Stimulated activated CD4-positive, alpha-beta T cell treated with anti-CD3 and anti-CD28 coated beads, Interleukin-4, amount 100 ng/mL, for 24 hours (primary cell): ENCODE data around the gene TUB.

Source experiments
- DNase-seq: peaks from one replicate; pipeline ENCODE4 v3.0.0-alpha.2; 2020

Gene TUB

GRCh38 chr11:8068605-8069221 lies 12.3 kb upstream of the TUB start:
- DNase-seq: no peak

DNA sequence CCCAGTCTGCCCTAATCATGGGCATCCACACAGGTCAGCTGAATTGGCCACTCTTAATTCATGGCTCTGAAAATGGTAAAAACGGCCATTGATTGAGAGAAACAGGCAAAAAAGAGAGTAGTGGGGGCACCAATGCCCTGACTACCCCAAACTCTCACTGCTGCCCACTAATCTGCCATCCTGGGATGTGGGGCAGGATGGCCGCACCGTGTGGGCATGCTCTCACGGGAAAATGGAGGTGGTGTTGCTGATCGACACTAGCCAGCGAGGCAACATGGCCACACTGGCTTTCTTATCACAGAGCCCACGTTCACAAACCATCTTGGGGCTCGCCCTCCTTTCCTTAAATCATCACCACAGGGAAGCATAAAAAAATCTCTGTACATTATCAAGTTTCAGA lies 11.2 kb upstream of the TUB start:
- DNase-seq: no peak

DNA sequence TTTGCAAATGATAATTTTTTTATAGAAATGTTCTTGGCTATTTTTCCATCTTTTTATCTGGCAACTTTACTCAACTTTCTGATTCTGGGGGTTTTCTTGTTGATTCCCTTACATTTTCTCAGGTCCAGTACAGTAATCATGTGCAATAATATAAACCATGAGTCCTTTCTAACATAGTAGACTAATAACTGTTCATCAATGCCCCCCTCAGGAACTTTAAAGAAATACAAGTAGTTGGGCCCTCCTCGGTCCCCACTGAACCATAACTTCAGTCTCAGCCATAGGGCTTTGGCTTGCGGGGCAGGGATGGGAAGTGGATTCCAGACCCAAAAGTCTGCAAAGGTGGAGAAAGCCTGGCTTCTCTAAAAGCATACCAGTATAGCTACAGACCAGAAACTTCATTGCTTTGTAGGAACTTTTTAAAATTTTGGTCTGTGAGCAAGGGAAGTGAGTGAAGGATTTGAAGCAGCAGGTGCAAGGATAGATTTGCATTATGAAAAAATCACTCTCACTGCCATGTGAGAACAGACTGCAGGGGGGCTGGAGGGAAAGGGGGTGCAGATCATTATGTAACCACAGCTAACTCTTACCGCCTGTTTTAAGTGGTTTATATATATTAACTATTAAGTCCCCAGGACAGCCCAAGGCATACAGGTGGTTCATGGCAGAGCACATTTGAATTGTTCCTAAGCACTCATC lies 10.4 kb upstream of the TUB start:
- DNase-seq: no peak

DNA sequence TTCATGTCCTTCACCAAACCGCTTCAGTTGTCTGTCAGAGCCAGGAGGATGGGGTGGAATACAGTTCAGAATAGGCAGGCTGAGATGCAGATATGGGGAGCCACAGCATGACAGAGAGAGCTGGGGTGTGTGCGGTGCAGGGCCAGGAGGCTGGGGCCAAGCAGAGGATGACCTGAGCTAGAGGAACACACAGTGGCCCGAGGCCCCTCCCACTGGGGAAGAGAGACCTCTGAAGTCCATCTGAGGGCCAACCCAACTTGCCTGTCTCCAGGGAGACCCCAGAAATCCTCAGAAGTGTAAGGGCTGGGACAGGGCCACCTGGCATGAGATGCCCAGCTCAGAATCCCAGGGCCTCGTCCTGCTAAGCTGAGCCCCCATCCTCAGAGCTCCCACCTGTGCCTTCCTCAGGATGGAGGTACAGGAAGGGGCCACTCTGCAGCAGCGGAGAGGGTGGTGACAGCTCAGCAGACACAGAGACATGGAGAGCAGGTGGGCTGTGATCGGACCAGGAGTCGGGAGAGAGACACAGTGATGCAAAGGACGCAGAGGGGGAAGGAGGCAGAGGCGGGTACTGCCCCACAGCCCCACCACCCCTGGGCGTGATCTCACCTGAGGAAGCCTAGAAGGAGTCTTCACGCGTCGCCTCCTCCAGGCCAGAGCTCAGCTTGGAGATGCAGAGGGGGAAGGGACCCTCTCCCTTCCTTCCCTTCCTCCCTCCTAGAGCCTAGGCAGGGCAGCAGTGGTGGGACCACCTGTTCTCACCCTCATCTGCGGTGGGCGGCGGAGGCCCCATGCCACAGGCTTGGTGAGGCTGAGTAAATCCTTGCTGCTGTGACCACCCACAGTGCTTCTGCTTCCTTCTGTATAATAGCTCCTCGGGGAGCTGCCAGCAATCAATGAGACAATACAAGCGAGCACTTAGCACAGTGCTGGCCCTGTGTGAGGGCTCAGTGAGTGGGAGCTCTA lies 9.1 kb upstream of the TUB start:
- DNase-seq: no peak

- no peak for DNase-seq
Measured at GRCh38 chr11:8075119-8075726, 5.8 kb upstream of the TUB start.

- no peak for DNase-seq
Measured at GRCh38 chr11:8079111-8079675, 1.8 kb upstream of the TUB start.

DNA sequence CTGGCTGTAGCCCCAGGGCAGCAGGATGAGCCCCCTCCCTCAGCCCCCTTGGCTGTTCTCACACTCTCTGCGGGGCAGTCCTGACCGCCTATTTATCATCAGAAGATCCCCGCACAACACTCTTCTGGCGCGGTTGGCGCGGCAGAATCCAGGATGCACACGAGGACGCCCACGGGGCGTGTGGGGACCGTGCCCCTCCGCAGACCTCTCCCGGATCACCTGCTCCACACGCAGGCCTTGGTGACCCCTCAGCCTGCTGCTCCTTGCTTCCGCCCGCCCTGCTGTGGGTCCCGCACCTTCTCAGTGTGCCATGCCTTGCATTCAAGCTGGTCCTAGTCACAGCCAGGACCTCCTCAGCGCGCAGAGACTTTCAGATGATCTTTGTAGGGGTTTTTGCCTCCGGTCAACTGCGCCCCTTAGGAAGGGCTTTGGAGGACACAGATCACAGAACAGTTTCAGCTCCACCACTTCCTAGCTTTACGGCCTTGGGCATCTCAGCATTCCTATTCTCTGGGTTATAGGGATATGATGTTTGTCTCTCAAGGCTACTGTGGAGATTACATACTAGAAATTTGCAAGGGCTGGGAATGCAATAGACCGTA lies 841 bp upstream of the TUB start:
- no peak for DNase-seq

DNA sequence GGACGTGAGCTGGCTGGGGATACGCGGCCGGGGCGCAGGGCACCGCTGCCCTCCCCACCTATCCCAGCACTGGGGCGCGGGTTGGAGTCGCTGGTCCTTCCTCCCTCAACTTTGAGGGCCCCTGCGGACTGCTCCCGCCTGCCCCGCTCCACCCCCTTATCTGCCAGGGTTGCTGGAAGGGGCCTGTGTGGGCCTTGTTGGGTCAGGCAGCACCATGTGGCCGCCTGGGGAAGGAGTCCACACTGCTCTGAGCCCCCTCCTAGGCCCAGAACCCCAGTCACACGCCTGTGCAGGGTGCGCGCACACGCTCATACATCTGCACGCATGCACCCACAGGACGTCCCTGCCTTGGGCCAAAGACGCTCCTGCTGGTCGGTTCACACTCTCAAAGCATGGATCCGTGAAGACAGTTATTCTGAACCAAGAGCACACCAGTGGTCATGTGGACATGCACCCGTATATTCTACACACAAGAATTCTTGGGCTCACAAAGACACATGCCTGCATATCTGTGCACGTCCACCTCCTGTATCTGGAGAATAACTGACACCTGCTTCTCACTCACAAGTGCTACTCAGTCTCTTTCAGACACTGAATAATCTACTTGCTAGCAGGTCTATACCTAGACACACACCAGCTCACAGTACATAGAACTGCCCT lies 710 bp downstream of the TUB start:
- no peak for DNase-seq

GRCh38 chr11:8082391-8083087 lies 1.5 kb downstream of the TUB start:
- no peak for DNase-seq

DNA sequence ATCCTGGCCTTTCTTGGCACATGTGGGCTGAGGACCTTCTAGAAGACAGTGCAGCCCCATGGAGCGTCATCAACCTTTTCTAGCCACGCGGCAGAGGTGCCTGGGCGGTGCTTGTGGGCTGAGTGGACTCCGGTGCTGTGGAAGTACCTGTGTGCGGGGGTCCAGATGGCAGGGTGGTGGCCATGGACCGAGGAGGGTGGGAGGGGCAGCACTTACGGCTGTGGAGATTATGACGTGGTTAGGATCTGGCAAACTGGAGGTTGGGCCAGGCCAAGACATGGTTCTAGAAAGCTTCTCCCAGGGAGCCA lies 2.0 kb downstream of the TUB start:
- no peak for DNase-seq

DNA sequence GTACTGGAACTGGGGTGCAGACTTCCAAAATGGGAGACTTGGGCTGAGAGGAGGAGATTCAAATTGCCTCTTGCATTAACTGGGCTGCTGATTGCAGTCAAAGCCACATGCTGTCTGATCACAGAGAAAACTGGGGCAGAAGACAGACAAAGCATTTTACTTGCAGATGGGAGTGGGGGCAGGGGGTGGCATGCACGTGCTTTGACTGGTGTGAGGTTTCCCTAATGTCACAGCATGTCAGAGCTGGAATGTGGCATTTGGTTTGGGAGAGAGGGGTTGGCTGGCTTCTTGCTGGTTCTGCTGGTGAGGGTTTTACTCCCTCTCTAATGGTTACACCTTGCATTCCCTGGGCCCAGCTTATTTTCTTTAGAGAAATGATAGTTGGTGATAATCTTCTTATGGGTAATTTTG lies 2.9 kb downstream of the TUB start:
- no peak for DNase-seq

GRCh38 chr11:8084352-8084751 lies 3.3 kb downstream of the TUB start:
- no peak for DNase-seq

GRCh38 chr11:8085011-8085645 lies 4.1 kb downstream of the TUB start:
- no peak for DNase-seq

- DNase-seq: no peak
Measured at GRCh38 chr11:8086001-8086479, 5.0 kb downstream of the TUB start.

DNA sequence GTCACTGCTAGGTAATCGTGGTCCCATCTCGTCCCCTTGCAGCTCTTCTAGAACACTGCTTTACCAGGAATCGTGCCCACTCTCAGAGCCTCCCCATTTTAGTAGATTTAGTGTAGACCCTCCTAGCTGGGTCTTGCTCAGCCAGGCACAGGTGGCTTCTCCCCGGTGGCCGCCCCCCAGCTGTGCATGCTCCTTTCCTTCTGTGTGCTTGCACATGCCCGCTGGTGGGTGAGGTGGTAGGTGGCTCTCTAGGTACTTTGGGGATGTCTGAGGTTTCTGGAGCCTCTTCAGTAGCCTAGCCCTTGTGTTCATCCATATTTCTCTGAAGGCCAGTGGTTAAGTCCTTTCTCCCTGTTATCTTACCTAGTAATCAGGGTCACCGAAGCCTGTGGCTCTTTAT lies 5.6 kb downstream of the TUB start:
- no peak for DNase-seq

GRCh38 chr11:8087185-8087584 lies 6.2 kb downstream of the TUB start:
- DNase-seq: no peak

- DNase-seq: no peak
Measured at GRCh38 chr11:8087756-8088155, 6.7 kb downstream of the TUB start.

DNA sequence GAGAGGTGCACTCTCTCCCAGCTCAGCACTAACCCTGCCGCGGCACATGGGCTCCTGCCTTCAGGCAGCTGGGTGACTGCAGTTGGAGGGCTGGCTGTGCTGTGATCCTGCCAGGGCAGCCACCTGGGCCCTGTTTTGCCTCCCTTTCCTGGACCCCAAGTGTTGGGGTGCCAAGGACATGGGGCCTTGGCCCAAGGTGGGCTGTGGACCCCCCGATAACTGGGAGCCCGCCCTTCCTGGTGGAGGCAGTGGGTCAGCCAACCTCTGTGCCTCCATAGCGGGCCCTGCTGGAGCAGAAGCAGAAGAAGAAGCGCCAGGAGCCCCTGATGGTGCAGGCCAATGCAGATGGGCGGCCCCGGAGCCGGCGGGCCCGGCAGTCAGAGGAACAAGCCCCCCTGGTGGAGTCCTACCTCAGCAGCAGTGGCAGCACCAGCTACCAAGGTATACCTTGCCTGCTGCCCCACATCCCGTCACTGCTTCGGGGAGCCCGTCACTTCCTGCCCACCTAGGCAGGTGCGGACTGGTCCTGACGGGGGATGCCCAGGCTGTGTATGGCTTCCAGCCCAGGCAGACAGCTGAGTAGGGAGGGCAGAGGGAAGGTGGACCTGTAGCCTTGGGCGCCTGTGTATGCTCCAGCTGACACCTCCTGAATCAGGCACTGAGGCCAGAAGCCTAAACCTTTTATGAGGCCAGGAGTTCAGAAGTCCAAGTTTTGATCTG lies 8.9 kb downstream of the TUB start:
- no peak for DNase-seq

DNA sequence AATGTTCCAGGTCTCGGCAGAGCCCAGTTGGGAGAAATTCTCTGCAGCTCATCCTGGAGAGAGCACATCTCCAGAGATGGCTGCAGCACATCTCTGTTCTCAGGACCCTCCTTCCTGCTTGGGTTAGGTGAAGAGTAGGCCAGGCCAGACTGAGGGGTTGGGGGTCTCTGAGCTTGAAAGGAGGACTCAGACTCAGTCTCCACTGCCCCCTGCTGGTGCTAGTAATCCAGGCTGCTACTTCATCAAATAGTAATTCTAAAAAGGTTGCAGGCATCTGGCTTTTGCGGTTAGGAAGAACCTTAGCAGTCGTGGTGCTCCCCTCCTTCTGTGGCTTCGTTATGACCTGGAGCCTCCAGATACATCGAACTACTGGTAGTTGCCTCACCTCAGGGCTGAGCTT lies 9.7 kb downstream of the TUB start:
- peak; percentile 24 for DNase-seq

DNA sequence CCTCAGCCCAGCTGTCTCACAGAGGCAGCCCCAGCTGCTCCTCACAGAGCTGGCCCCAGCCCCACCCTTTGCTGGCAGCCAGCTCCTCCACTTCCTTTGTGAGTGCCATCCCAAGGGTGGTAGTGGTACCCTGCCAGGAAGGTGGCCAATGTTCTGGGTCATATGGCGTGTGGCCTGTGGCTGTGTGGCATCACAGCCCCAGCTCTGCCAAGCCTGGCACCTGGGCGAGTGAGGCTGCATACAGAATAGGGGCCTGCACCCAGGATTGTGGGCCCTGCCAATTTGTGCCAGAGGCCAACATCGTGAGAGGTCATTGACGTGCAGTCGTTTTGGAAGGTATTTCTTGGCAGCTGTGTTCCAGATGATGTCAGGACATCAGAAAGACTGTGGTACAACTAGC lies 10.7 kb downstream of the TUB start:
- DNase-seq: no peak
